Natural killer cell (primary cell): ENCODE measurements around the gene NDNF. TPM values are rescaled to one million over a fixed set of nuclear protein-coding genes. Genes with fewer than 3 reads are reported as not detected.

Experiments
- ATAC-seq, 3 donors: fragments of 150-1000 bp in 2 of 3; fragments of 200-7000 bp in 1 of 3; cut with Tn5 transposase; 1 replicate in 1 of 3; 2 replicates in 2 of 3; pipeline ENCODE4 v1.10.0; 2021; ENCODE audit warnings: mild to moderate bottlenecking in 2 of 3, moderate library complexity in 2 of 3
- DNase-seq, 2 donors: peaks; one replicate each; pipeline versions ENCODE4 v3.0.0 to v3.0.0-alpha.2; 2013 to 2021; ENCODE audit warnings: mixed read lengths in 1 of 2
- H3K27ac ChIP-seq: one replicate; pipeline ENCODE4 v1.5.1; 2013; ENCODE audit warnings: mild to moderate bottlenecking, low read length
- H3K27me3 ChIP-seq: one replicate; pipeline ENCODE4 v1.6.1; 2013; ENCODE audit warnings: low read length; ENCODE audit not compliant: control insufficient read depth, insufficient read depth
- H3K36me3 ChIP-seq: one replicate; pipeline ENCODE4 v1.6.1; 2013; ENCODE audit warnings: low read length; ENCODE audit not compliant: control insufficient read depth, insufficient read depth
- H3K4me1 ChIP-seq: one replicate; pipeline ENCODE4 v1.6.1; 2013; ENCODE audit warnings: low read length; ENCODE audit not compliant: control insufficient read depth, insufficient read depth
- H3K4me3 ChIP-seq: one replicate; pipeline ENCODE4 v1.5.1; 2013; ENCODE audit warnings: low read length
- H3K9me3 ChIP-seq: one replicate; pipeline ENCODE4 v1.6.1; 2013; ENCODE audit warnings: low read length; ENCODE audit not compliant: control insufficient read depth, insufficient read depth
- H3K27ac Mint-ChIP-seq, 2 donors: one replicate each; pipeline ENCODE4 v1.8.0; 2022; ENCODE audit warnings: mild to moderate bottlenecking in 2 of 2, mixed read lengths in 2 of 2, moderate library complexity in 1 of 2
- H3K27me3 Mint-ChIP-seq, 2 donors: one replicate each; pipeline ENCODE4 v1.8.0; 2022; ENCODE audit warnings: low read depth in 2 of 2, mixed read lengths in 2 of 2
- H3K36me3 Mint-ChIP-seq: one replicate; pipeline ENCODE4 v1.8.0; 2022; ENCODE audit warnings: mixed read lengths
- H3K4me1 Mint-ChIP-seq, 2 donors: one replicate each; pipeline ENCODE4 v1.8.0; 2022; ENCODE audit warnings: mixed read lengths in 2 of 2
- H3K4me3 Mint-ChIP-seq: one replicate; pipeline ENCODE4 v1.8.0; 2022; ENCODE audit warnings: mild to moderate bottlenecking, moderate library complexity, mixed read lengths
- H3K9me3 Mint-ChIP-seq, 2 donors: one replicate each; pipeline ENCODE4 v1.8.0; 2022; ENCODE audit warnings: mixed read lengths in 2 of 2
- WGBS: methylation state at CpG from one replicate; pipeline ENCODE4 v1.1.7; 2013; ENCODE audit warnings: missing lambda C conversion rate; ENCODE audit not compliant: insufficient coverage; 5-methylcytosine and 5-hydroxymethylcytosine counted together
- intact Hi-C: fragments of 100-400 bp; cut with micrococcal nuclease; formaldehyde crosslinking; loops from one replicate; pipeline ENCODE4 v1.14.2; 2022
- total RNA-seq, 4 donors: library from RNA; stranded (reverse); fragments of 120-200 nt in 1 of 4; gene quantifications; one replicate each; pipeline versions ENCODE4 v1.2.3 to v1.2.4, GENCODE V29; 2013 to 2022
- TF ChIP-seq, protein P1 (sequence below): fragments of 200-600 bp; IDR thresholded peaks from one replicate; pipeline ENCODE4 v1.8.0; 2022; ENCODE audit warnings: antibody characterized with exemption

NDNF gene
- total RNA-seq, 3 donors from 2014 or later (not counting 1 experiment from before 2014, with no cell fraction given), result not detected

DNA sequence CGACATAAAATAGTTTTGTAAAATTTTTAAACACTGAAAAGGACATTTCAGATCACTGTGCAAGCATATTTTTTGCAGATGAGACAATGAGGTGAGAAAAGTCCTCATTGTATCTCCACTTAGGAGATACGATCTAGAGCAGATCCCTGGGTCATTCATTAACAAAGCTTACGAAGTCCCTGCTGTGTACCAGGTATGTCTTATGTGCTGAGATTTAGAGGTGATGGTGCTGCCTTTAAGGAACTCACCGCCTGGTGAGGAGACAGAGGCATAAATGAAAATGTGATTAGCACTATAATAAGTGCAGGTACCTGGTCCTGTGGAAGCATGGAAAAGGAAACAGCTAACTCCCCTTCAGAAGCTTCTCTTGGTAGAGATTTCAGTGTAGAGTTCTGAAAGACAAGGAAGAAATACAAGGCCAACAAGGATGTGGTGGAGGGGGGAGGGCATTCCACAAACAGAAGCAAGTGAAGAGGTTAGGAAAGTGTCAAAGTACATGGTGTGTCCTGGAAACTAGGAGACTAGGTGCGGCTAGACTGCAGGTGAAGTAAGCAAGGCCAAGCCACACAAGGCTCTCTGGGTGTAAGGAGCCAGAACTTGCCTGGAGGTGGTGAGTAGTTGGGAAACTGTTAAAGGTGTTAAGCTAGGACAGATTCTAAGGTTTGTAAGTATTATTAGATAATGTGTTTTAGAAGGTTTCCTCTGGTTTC lies 1.5 kb upstream of the NDNF start:
- intact Hi-C loops, result no loop called here
- TF ChIP-seq, protein P1, sequence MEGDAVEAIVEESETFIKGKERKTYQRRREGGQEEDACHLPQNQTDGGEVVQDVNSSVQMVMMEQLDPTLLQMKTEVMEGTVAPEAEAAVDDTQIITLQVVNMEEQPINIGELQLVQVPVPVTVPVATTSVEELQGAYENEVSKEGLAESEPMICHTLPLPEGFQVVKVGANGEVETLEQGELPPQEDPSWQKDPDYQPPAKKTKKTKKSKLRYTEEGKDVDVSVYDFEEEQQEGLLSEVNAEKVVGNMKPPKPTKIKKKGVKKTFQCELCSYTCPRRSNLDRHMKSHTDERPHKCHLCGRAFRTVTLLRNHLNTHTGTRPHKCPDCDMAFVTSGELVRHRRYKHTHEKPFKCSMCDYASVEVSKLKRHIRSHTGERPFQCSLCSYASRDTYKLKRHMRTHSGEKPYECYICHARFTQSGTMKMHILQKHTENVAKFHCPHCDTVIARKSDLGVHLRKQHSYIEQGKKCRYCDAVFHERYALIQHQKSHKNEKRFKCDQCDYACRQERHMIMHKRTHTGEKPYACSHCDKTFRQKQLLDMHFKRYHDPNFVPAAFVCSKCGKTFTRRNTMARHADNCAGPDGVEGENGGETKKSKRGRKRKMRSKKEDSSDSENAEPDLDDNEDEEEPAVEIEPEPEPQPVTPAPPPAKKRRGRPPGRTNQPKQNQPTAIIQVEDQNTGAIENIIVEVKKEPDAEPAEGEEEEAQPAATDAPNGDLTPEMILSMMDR, result no peak
- Mint-ChIP-seq H3K4me1 (peaks cover 6 to 30% of the 10 kb centered on the region in 2 donors), H3K27ac (no peak overlapping the region), H3K9me3 (no peaks in the 10 kb centered on the region), H3K4me3 (peak overlapping the region; percentile 37), H3K27me3 (peaks cover 60 to 78% of the 10 kb centered on the region in 2 donors), H3K36me3 (no peaks in the 10 kb centered on the region)
- Histone ChIP-seq H3K4me3 (no peak overlapping the region), H3K4me1 (peaks cover 21% of the 10 kb centered on the region), H3K27ac (no peak overlapping the region), H3K9me3 (no peaks in the 10 kb centered on the region), H3K27me3 (peaks cover 40% of the 10 kb centered on the region), H3K36me3 (no peaks in the 10 kb centered on the region)
- 64% methylated on average over 5 of the region's 5 CpGs for WGBS
- ATAC-seq (no peak), DNase-seq (no peak)

- intact Hi-C loops, result no loop called here
- Histone ChIP-seq H3K4me1 (peaks cover 21% of the 10 kb centered on the region), H3K9me3 (no peaks in the 10 kb centered on the region), H3K36me3 (no peaks in the 10 kb centered on the region), H3K27me3 (peaks cover 40% of the 10 kb centered on the region), H3K27ac (no peak overlapping the region), H3K4me3 (no peak overlapping the region)
- DNase-seq (peak in 1 of 2 donors; percentile 27), ATAC-seq (no peak)
- peaks cover 62 to 81% of the 10 kb centered on the region in 2 donors for H3K27me3 Mint-ChIP-seq
- H3K4me3 Mint-ChIP-seq, result peak overlapping the region; percentile 82
- no peaks in the 10 kb centered on the region for H3K9me3 Mint-ChIP-seq
- no peak overlapping the region for H3K27ac Mint-ChIP-seq
- peaks cover 6 to 30% of the 10 kb centered on the region in 2 donors for H3K4me1 Mint-ChIP-seq
- WGBS, result 2% methylated on average over 11 of the region's 12 CpGs
- TF ChIP-seq, protein P1, result no peak
- no peaks in the 10 kb centered on the region for H3K36me3 Mint-ChIP-seq
These were observed 685 bp upstream of the NDNF start for GRCh38 chr4:121073004-121073435.

- peaks cover 6 to 30% of the 10 kb centered on the region in 2 donors for H3K4me1 Mint-ChIP-seq
- peaks cover 60 to 80% of the 10 kb centered on the region in 2 donors for H3K27me3 Mint-ChIP-seq
- H3K27ac Mint-ChIP-seq, result no peak overlapping the region
- no peaks in the 10 kb centered on the region for H3K9me3 ChIP-seq
- H3K36me3 ChIP-seq, result no peaks in the 10 kb centered on the region
- H3K4me3 Mint-ChIP-seq, result peak overlapping the region; percentile 82
- intact Hi-C loops, result no loop called here
- peak overlapping the region; percentile 16 for H3K4me3 ChIP-seq
- DNase-seq (peak in 1 of 2 donors; percentile 6), ATAC-seq (no peak)
- H3K4me1 ChIP-seq, result peaks cover 21% of the 10 kb centered on the region
- peaks cover 38% of the 10 kb centered on the region for H3K27me3 ChIP-seq
- 4% methylated on average over 34 of the region's 34 CpGs for WGBS
- TF ChIP-seq, protein P1, result no peak
- H3K9me3 Mint-ChIP-seq, result no peaks in the 10 kb centered on the region
- H3K27ac ChIP-seq, result no peak overlapping the region
- H3K36me3 Mint-ChIP-seq, result no peaks in the 10 kb centered on the region
These were observed 603 bp downstream of the NDNF start for GRCh38 chr4:121071640-121072223.
